Activated CD4-positive, CD25-positive, alpha-beta regulatory T cell treated with anti-CD3 and anti-CD28 coated beads, Interleukin-2, amount 50 U/mL, for 72 hours (primary cell): ENCODE results near the gene SNX11.
"Not testable (repeated sequence)": the region's sequence is repeated elsewhere in the genome, so short reads cannot be mapped to it uniquely, and the experiment has no call there.

Experiments
- DNase-seq: peaks from one replicate; pipeline ENCODE4 v3.0.0; 2021

Gene SNX11, protein sequence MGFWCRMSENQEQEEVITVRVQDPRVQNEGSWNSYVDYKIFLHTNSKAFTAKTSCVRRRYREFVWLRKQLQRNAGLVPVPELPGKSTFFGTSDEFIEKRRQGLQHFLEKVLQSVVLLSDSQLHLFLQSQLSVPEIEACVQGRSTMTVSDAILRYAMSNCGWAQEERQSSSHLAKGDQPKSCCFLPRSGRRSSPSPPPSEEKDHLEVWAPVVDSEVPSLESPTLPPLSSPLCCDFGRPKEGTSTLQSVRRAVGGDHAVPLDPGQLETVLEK

DNA sequence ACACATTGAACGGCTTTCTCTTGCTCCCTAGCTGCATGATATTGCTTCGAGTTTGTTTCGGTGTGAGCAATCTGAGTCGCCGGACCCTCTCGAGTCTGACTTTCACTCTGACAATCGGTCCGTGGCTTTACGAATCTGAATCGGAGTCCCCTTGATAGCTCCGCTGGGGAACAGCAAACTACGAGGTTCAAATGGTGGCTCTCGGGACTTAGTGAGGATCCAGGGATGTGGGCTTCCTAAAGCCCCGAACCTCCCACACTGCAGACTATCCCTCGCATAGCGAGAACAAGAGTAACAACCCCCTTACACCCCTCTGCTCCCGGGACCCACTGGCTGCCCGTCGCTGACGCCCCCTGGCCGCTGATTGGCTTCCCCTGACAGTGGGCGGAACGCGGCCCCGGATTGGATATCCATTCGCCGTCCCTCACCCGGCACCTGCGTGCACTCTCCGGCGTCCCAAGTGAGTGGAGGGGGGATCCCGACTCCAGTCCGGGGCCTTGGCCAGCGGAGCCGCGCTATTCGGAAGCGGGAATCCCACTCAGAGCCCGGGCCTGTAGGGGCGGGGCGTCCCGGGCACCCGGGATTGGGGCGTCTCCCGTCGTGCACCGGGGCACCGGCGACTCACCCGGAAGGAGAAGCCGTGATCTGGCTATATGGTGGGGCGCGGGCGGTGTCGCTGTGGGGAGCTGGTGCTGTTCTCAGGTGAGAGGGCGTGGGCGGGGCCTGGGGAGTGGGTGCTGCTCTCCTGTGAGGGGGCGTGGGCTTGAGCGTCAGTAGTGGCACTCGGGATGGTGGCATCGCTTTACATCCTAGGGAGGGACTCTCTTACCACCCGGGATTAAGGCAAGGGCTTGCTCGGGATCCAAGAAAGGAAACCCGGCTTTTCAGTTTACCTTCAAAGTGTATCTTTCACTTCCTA lies at the start of gene SNX11:
TSS of gene SNX11 (plus strand) at position 630 of the 919 bp plus-strand sequence. CDS start 4,278 bp downstream, outside the sequence.
- peak; percentile 93 for DNase-seq

DNA sequence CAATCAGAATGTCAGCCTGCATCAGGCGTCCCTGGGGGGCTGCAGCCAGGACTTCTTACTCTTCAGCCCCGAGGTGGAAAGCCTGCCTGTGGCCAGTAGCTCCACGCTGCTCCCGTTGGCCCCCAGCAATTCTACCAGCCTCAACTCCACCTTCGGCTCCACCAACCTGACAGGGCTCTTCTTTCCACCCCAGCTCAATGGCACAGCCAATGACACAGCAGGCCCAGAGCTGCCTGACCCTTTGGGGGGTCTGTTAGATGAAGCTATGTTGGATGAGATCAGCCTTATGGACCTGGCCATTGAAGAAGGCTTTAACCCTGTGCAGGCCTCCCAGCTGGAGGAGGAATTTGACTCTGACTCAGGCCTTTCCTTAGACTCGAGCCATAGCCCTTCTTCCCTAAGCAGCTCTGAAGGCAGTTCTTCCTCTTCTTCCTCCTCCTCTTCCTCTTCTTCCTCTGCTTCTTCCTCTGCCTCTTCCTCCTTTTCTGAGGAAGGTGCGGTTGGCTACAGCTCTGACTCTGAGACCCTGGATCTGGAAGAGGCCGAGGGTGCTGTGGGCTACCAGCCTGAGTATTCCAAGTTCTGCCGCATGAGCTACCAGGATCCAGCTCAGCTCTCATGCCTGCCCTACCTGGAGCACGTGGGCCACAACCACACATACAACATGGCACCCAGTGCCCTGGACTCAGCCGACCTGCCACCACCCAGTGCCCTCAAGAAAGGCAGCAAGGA lies 49.0 kb upstream of the SNX11 start:
- no peak for DNase-seq

DNA sequence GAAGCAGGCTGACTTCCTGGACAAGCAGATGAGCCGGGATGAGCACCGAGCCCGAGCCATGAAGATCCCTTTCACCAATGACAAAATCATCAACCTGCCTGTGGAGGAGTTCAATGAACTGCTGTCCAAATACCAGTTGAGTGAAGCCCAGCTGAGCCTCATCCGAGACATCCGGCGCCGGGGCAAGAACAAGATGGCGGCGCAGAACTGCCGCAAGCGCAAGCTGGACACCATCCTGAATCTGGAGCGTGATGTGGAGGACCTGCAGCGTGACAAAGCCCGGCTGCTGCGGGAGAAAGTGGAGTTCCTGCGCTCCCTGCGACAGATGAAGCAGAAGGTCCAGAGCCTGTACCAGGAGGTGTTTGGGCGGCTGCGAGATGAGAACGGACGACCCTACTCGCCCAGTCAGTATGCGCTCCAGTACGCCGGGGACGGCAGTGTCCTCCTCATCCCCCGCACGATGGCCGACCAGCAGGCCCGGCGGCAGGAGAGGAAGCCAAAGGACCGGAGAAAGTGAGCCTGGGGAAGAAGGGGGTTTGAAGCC lies 48.4 kb upstream of the SNX11 start:
- no peak for DNase-seq

DNA sequence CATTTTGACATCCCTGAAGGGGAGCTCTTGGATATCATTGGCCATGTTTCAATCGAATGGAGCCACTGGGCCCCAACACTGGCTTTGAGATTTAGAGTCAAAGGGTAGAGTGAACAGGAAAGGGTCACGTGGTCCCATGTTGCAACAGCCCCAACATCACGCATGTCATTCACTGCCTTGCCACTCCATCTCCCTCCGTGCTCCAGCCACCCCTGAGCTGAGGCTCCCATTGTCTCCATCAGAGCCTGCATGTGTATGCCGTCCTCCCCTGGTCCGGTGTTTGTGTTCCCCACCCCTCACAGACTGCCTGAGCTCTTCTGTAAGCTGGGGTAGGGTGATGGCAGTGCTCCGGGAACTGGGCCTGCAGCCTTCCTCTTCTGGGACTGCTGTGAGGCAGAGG lies 47.3 kb upstream of the SNX11 start:
- DNase-seq, result no peak

DNA sequence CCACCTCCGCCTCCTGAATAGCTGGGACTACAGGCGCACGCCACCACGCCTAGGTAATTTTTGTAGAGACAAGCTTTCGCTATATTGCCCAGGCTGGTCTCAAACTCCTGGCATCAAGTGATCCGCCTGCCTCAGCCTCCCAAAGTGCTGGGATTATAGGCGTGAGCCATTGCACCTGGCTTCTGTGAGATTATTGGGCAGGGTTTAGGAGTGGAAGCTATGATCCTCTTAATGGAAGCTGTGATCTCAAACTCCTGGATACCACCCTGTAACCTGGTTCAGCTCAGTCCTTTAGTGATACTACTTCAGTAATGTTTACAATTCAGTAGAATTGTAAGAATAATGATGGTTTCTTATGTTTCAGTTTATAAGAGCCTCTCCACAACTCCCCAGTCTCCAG lies 45.3 kb upstream of the SNX11 start:
- no peak for DNase-seq

DNA sequence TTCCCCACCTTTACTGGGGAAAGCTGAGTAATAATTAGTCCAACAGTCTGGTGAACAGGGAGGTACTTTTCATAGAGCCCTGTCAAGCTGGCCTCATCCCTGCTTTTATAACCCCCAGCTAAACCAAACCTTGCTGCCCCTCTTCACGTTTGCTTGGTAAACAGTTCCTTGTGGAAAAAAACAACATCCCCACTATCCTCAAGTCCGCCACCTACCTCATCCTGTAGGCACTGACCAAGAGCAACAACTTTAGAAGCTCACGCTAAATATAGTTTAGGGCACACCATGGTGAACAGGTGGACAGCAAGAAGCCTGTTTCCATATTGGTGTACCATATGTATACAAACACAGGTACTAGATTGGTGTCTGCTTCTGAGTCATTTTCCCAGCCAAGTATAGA lies 42.9 kb upstream of the SNX11 start:
- DNase-seq, result no peak

DNA sequence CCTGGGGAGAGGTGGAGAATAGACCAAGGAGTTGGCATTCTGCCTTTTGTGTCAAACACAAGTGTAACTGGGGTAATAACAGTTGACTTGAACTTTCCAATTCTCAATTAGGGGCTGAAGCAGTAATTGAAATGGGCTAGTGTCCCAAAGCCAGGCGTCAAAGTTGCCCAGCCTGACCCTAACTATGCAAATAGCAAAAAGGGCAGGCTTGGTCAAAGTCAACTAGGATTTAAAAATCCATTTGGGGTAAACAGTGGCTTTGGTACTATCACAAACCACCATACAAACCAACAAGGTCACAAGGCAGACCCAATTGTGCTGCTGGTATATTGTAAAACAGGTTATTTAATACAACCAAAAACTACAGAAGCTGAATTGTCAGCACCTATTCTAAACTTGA lies 41.4 kb upstream of the SNX11 start:
- no peak for DNase-seq

DNA sequence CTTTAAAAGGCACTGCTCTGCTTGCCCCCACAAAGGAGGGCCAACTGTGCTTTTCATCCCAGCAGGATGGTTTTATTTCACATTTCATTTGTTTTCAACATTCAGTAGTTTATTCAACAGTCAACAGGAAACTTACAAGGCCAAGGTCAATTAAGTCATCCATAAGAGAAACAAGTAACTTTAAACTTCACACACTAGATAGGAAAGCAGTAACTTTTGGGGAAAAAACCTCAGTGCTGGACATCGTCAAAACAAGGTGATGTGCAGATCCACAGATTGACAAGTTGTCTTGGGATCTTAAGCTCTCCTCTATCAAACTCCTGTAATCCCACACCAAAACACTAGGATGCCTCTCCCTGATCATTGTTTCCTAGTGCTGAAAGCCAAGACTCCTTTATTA lies 40.9 kb upstream of the SNX11 start:
- DNase-seq, result no peak

DNA sequence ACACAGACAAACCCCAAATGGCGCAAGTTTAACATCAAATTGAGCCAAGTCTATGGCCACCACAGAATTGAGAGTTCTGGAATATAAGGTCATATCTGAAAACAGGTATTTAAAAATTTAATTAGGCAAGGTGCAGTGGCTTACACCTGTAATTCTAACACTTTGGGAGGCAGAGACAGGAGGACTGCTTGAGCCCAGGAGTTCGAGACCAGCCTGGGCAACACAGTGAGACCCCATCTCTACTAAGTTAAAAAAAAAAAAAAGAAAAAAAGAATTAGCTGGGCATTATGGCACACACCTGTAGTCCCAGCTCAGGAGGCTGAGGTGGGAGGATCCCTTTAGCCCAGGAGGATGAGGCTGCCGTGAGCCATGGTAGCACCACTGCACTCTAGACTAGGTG lies 40.3 kb upstream of the SNX11 start:
- DNase-seq, result no peak

DNA sequence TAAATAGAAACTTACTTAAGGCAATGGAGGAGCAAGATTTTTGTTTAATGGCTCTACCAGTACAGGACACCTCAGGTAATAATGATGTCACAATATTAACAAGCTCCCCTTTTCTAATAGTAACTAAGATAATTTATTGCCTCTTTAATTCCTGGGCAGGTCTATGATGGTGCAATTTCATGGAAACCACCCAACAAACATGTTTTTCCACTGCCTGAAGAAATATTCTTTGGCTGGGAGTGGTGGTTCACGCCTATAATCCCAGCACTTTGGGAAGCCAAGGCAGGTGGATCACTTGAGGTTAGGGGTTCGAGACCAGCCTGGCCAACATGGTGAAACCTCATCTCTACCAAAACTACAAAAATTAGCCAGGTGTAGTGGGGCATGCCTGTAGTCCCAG lies 39.8 kb upstream of the SNX11 start:
- not testable (repeated sequence) for DNase-seq

DNA sequence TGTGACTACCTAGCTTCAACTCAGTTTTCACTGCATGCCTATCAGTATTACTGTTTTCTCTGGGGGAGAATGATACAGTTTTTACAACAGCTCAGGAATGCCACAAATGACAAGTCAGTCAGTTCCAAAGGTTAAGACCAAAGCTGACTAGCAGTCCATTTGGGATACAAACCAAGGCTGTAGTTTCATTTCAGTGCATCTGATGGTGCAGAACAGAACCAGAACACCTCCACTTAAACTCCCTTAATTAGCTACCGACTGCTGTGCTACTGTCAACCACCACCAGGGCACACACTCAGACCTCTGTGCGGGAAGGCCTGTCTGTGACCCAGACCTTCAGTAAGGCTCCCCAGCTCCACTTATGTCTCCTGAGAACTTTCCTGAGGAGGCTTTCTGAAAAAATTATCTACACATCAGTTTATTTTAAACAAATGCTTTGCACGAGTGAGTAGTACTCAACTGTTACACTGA lies 39.0 kb upstream of the SNX11 start:
- DNase-seq, result no peak

DNA sequence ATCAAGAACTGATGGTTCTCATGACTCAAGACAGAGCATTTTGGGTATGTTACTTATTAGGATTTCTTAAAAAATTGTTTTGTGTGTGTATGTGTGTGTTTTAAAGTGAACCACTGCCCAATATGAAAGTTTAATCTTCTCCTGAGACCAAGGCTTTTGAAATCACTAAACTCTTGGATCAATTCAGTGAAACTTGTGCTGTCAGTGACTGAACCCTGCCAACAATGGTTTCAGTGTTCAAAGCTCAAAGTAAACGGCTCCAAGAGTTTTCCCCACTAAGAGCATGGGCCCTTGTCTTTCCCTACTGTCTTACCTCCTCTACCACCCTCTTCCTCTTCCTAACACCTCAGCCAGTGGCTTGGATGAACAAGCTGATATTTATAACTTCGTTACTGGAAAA lies 37.4 kb upstream of the SNX11 start:
- DNase-seq, result no peak

DNA sequence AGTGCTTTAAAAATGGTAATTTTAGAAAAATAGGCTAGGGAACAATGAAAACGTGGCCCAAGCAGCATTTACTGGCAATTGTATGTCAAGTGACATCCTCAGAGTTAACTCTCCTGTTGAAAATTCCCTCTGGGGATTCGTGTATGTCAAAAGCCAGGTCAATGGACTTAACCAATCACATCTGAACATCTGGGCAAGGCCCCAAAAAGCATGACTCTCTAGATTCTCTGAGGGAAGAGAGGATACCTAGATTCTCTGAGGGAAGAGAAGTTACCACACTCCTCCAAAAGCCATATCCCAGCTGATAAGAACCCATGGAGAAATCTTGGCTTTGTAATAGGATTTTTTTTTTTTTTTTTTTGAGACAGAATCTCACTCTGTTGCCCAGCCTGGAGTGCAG lies 35.9 kb upstream of the SNX11 start:
- no peak for DNase-seq

DNA sequence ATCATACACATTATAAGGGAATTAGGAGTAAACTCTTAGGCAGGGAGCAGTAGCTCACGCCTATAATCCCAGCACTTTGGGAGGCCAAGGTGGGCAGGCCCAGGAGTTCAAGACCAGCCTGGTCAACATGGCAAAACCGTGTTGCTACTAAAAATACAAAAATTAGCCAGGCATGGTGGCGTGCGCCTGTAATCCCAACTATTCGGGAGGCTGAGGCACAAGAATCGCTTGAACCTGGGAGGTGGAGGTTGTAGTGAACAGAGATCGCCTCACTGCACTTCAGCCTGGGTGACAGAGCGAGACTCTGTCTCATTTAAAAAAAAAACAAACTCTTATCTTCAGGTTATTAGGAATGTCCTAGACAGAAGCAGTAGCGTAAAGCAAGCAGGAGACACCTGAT lies 34.8 kb upstream of the SNX11 start:
- DNase-seq, result not testable (repeated sequence)

DNA sequence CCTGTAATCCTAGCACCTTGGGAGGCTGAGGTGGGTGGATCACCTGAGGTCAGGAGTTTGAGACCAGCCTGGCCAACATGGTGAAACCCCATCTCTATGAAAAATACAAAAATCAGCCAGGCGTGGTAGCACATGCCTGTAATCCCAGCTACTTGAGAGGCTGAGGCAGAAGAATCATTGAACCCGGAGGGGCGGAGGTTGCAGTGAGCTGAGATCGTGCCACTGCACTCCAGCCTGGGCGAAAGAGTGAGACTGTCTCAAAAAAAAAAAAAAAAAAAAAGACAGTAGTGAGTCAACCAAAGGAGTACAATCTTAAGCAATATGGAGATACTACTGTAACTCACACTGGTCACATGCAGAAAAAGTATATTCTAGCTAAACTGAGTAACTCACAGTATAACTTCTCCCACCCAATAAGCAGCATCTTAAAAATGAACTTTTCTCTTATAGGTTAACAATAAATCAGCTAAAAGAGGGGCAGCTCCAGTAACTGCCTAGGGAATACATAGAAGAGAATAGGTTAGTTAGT lies 33.9 kb upstream of the SNX11 start:
- DNase-seq, result not testable (repeated sequence)

DNA sequence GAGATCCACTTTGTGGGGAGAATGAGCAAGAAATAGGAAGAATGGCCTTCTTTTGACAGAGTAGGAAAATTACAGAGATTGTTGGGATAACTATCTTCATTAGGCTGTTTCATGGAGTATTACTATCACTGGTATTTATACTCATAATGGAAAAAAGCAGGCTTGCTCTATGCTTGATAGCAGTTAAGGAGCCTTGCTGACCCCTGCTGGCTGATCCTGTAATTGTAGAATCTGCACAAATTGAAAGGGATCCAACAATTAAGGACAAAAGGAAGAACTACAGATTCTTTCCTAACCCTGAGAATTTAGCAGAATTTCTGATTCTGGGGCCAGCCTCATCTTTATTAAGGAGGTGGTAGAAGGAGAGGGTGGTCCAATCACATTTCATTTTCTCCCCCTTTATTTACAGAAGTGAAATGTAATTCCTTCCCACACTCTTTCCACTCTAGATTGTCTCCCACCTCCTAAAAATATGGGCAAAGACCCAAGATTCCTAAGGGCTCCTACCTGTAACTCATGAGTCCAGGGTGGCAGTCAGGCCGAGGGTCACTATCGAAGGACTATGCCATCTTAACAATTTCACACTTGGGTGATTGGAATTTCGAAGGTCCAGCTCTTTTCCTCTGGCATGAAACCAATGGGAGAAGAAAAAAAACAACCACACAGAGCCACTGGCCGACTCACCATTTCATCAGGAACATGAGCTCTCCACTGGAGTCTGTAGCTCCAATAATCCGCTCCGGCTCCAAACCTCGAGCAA lies 33.1 kb upstream of the SNX11 start:
- peak; percentile 64 for DNase-seq

DNA sequence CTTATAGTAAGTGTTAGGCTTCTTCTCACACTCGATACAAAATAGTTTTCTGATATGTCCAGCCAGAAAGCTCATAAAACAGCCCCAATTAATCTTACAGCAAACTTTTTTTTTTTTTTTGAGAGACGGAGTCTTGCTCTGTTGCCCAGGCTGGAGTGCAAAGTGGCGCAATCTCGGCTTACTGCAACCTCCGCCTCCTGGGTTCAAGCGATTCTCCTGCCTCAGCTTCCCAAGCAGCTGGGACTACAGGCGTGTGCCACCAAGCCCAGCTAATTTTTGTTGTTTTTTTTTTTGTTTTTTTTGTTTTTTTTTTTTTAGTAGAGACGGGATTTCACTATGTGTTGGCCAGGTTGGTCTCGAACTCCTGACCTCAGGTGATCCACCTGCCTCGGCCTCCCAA lies 30.4 kb upstream of the SNX11 start:
- not testable (repeated sequence) for DNase-seq

DNA sequence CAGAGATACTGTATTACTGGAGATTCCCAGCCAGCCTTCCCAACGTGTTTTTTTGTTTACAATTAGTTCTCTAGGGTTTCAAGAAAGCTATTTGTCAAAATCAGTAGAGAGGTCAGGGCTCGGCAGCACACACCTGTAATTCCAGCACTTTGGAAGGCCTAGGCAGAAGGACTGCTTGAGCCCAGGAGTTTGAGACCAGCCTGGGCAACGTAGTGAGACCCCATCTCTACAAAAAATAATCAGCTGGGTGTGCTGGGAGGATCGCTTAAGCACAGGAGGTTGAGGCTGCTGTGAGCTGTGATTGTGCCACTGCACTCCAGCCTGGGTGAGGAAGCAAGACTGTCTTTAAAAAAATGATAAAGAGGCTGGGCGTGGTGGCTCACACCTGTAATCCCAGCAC lies 25.7 kb upstream of the SNX11 start:
- no peak for DNase-seq

DNA sequence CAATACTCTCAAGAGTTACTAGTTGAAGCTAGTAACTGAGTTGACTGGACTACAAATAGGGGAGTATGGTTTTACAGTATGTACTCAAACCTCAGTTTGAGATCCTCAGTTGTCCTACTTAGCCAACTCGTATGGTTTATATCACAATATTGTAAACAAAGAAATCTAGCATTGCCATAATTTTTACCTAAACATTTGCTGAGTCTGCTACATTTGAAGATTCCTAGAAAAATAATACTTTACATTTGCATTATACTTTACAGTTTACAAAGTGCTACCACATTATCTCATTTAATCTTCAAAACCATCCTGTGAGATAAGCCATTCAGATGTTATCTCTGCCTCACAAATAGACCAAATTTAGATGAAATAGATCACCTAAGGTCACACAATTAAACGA lies 22.6 kb upstream of the SNX11 start:
- DNase-seq, result no peak

DNA sequence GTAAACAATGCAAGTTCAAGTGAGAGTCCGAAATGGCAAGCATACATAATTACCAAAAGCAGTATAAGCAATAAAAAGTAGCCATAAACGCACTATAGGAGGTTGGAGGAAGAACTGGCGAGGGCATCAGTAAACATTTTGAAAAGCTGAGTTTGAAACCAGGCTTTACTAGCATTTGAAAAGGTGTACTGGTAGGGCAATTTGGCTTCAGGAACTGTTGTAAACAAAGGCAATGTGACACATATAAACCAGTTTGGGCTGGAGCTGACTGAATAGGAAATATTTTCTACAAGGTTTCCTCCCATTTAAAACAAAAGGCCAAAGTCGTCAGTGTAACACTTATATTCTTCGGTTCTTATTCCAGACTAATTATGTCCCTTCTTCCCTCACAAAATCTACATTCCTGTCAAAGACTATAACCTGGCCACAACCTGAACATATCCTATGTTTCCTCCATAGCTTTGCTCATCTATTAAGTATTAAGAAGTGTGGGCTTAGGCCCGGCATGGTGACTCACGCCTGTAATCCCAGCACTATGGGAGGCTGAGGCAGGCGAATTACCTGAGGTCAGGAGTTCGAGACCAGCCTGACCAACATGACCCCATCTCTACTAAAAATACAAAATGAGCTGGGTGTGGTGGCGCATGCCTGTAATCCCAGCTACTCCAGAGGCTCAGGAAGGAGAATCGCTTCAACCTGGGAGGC lies 14.1 kb upstream of the SNX11 start:
- no peak for DNase-seq

DNA sequence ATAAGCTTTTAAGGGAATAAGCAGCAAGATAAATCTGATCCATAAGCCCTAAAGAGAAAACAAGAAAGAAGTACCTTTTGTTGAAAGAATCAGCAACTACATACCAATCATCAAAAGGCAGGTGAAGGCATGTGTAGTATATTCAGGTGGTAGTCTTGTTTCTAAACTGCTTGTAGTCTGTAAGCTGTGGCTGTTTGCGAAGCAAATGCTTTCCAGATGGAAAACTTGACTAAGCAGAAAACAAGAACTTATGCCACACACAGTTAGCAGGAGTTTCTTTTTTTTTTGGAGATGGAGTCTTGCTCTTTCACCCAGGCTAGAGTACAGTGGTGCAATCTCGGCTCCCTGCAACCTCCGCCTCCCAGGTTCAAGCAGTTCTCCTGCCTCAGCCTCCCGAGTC lies 12.0 kb upstream of the SNX11 start:
- DNase-seq, result no peak

DNA sequence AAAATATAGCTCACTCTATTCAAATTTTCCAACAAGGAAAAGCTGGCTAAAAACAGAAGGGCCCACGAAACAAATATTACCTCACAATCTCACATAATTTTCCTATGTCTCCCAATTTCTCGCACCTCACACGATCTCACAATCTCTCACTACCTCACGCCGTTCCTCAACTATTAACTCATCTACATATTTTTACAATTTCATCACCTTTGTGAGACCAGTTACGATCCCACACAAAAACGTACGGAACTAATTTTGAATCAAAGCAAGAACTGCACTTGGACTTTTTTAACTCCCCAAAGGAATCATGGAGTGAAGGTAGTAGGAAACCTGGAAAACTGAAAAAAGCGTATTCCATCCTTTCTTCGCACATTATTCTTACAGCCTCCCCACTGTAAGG lies 7.4 kb upstream of the SNX11 start:
- no peak for DNase-seq
